ENCODE results near the gene STK25. TPM values are rescaled to one million over a fixed set of nuclear protein-coding genes. Genes with fewer than 3 reads are reported as not detected.
A peak's percentile ranks its signal among the peaks of the same experiment; 100 is the strongest.

Gene STK25
- total and polyA plus RNA-seq, 10 of the 15 experiments (the other 5 are each of a cell fraction or from before 2014, with no cell fraction given) = 6.0 to 154 (median 89.3) TPM

DNA sequence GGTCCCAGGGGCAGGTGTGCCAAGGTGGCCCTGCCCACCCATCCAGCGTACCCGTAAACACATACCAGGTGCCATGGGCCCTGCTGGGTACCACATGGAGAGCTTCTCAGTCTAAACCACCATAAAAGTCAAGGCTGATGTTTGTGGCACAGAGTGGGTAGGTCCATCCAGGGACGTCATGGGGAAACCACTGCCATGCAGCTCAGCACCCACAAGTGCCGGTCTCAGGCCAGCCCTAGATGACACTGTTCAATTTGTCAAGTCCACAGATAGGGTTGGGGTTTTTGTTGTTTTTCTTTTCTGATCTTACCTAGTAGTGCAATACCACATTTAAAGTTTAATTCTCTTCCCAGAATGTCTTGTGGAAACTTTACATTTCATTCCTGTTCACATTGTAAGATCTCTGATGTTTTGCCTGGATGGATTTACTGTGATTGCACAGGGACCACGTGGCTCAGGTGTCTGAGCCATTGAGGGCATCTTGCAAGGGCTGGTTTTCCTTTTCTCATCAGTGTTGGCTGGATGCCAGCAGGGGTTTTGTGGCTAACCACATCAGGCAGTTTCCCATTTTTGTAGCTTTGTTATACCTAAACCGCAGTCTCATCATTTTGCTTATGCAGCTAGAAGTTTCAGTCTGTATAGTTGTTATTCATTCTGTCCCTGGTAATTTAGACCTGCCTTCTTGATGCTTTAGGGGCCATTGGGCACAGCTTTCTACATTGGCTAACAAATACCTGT is 64.7 kb downstream of the STK25 start (continued):
- TF ChIP-seq, protein P1, sequence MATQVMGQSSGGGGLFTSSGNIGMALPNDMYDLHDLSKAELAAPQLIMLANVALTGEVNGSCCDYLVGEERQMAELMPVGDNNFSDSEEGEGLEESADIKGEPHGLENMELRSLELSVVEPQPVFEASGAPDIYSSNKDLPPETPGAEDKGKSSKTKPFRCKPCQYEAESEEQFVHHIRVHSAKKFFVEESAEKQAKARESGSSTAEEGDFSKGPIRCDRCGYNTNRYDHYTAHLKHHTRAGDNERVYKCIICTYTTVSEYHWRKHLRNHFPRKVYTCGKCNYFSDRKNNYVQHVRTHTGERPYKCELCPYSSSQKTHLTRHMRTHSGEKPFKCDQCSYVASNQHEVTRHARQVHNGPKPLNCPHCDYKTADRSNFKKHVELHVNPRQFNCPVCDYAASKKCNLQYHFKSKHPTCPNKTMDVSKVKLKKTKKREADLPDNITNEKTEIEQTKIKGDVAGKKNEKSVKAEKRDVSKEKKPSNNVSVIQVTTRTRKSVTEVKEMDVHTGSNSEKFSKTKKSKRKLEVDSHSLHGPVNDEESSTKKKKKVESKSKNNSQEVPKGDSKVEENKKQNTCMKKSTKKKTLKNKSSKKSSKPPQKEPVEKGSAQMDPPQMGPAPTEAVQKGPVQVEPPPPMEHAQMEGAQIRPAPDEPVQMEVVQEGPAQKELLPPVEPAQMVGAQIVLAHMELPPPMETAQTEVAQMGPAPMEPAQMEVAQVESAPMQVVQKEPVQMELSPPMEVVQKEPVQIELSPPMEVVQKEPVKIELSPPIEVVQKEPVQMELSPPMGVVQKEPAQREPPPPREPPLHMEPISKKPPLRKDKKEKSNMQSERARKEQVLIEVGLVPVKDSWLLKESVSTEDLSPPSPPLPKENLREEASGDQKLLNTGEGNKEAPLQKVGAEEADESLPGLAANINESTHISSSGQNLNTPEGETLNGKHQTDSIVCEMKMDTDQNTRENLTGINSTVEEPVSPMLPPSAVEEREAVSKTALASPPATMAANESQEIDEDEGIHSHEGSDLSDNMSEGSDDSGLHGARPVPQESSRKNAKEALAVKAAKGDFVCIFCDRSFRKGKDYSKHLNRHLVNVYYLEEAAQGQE (IDR thresholded peaks at IDR 0.05; ENCODE audit: low read depth, low read length) = no peak
- peak; percentile 39; the same call in 1 of the 2 replicates for TF ChIP-seq FOXM1 (IDR thresholded peaks at IDR 0.05; ENCODE audit: low read depth, low read length)
- no peak for TF ChIP-seq SMAD5 (IDR thresholded peaks at IDR 0.05; ENCODE audit: low read depth)
- no peak for TF ChIP-seq SPI1 (IDR thresholded peaks at IDR 0.05; ENCODE audit: borderline replicate concordance, insufficient read depth, low read depth, low read length)
- TF ChIP-seq NR2F1 (conservative IDR thresholded peaks at IDR 0.05) = no peak; the same call in 1 of the 2 replicates
- TF ChIP-seq, protein P2, sequence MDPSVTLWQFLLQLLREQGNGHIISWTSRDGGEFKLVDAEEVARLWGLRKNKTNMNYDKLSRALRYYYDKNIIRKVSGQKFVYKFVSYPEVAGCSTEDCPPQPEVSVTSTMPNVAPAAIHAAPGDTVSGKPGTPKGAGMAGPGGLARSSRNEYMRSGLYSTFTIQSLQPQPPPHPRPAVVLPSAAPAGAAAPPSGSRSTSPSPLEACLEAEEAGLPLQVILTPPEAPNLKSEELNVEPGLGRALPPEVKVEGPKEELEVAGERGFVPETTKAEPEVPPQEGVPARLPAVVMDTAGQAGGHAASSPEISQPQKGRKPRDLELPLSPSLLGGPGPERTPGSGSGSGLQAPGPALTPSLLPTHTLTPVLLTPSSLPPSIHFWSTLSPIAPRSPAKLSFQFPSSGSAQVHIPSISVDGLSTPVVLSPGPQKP (IDR thresholded peaks at IDR 0.05; ENCODE audit: low read depth, low read length) = no peak
- peak; percentile 36; the same call in 1 of the 2 replicates for TF ChIP-seq BCL11A (IDR thresholded peaks at IDR 0.05; ENCODE audit: low read depth, low read length)
- TF ChIP-seq MYB (IDR thresholded peaks at IDR 0.05; ENCODE audit: borderline replicate concordance, low read depth, low read length) = no peak
- TF ChIP-seq ETV6 (conservative IDR thresholded peaks at IDR 0.05 in 1 of 2, IDR thresholded peaks at IDR 0.05 in 1 of 2; ENCODE audit: borderline replicate concordance in 1 of 2, low read depth in 1 of 2) = peak in 1 of 2 experiments; percentile 48; a peak in 1 of 4 replicates
- no peak for TF ChIP-seq FOXK2 (IDR thresholded peaks at IDR 0.05)
- TF ChIP-seq TBL1XR1 (IDR thresholded peaks at IDR 0.05; ENCODE audit: low read depth, low read length) = no peak
- TF ChIP-seq CREM (IDR thresholded peaks at IDR 0.05; ENCODE audit: low read depth) = peak; percentile 13; the same call in 1 of the 2 replicates
- no peak for TF ChIP-seq NRF1 (conservative IDR thresholded peaks at IDR 0.05; ENCODE audit: low read depth, low read length)
- no peak for TF ChIP-seq LARP7 (IDR thresholded peaks at IDR 0.05)
- no peak for TF ChIP-seq NFYB (IDR thresholded peaks at IDR 0.05; ENCODE audit: insufficient read depth, low read depth, low read length)
- no peak for TF ChIP-seq STAT3 (IDR thresholded peaks at IDR 0.05; ENCODE audit: low read depth, low read length)
- peak; percentile 97 for TF ChIP-seq CBFB (IDR thresholded peaks at IDR 0.05; ENCODE audit: low read depth)
- TF ChIP-seq ZSCAN29 (IDR thresholded peaks at IDR 0.05) = no peak
- TF ChIP-seq EGR1 (IDR thresholded peaks at IDR 0.05; ENCODE audit: borderline replicate concordance in 1 of 2, low read depth in 2 of 2, low read length in 2 of 2) = no peak
- TF ChIP-seq NBN (IDR thresholded peaks at IDR 0.05) = no peak; the same call in 1 of the 2 replicates
- TF ChIP-seq RFX5 (IDR thresholded peaks at IDR 0.05; ENCODE audit: low read depth, low read length) = no peak
- 0 out of 2 replicates have a peak, but pooled peaks have one; percentile 24 for TF ChIP-seq ZNF217 (IDR thresholded peaks at IDR 0.05)
- no peak for TF ChIP-seq POLR2A (IDR thresholded peaks at IDR 0.05; ENCODE audit: low read depth, low read length)
- no peak for TF ChIP-seq ZBED1 (IDR thresholded peaks at IDR 0.05; ENCODE audit: borderline replicate concordance)
- TF ChIP-seq IKZF2 (IDR thresholded peaks at IDR 0.05) = peak; percentile 81 to 88
- TF ChIP-seq, protein P3, sequence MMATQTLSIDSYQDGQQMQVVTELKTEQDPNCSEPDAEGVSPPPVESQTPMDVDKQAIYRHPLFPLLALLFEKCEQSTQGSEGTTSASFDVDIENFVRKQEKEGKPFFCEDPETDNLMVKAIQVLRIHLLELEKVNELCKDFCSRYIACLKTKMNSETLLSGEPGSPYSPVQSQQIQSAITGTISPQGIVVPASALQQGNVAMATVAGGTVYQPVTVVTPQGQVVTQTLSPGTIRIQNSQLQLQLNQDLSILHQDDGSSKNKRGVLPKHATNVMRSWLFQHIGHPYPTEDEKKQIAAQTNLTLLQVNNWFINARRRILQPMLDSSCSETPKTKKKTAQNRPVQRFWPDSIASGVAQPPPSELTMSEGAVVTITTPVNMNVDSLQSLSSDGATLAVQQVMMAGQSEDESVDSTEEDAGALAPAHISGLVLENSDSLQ (IDR thresholded peaks at IDR 0.05) = no peak
- no peak for TF ChIP-seq CHD1 (IDR thresholded peaks at IDR 0.05; ENCODE audit: low read depth, low read length)
- no peak for TF ChIP-seq NR2C2 (IDR thresholded peaks at IDR 0.05; ENCODE audit: borderline replicate concordance, control insufficient read depth, insufficient read length, low read depth)
